Astrocyte of the hippocampus (primary cell): ENCODE results near the gene PCNX3.
A peak's percentile ranks its signal among the peaks of the same experiment; 100 is the strongest.
"Not testable (repeated sequence)": the region's sequence is repeated elsewhere in the genome, so short reads cannot be mapped to it uniquely, and the experiment has no call there.

Experiments
- DNase-seq: peaks from one replicate; pipeline ENCODE4 v3.0.0; 2011; ENCODE audit warnings: low read depth, low spot score

Gene PCNX3

DNA sequence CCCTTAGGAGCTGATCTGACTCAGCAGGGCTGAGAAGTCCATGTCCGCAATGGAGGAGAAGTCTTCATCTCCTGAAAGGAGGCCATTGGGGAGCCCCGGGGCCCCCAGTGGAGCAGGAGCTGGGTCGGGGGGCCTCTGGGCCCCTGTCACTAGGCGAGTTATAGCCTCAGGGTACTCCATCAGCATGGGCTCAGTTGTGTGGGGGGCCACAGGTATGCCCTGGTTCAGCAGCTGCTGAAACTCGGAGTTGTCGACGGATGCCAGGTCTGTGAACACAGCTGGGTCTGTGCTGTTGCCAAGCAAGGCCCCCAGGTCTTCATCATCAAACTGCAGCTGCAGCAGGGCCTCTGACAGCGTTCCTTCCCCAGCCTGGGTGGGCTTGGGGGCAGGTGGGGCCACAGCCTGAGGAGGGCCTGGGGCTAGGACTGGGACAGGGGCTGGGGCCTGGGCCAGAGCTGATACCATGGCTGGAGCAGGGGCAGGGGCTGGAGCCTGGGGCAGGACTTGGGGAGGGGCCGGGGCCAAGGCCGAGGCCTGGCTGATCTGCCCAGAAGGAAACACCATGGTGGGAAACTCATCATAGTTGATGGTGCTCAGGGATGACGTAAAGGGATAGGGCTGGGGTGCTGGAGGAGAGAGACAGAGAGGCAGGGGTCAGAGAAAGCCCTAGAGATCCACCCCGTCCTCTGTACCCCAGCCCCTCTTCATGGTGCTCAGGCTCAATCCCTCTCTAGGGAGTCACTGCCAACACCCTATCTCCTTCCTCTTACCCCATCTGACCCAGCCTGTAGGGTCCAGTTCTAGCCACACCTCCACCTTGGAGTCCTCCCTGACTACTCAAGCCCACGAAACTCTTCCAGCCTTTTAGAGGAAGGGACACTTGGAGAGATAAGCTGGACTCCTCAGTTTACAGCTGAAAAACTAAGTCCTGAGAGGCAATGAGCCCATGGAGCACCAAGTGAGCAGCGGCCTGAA is 39.1 kb downstream of the PCNX3 start:
- no peak for DNase-seq

GRCh38 chr11:65655570-65656332 is 40.2 kb downstream of the PCNX3 start:
- DNase-seq = no peak

GRCh38 chr11:65657426-65657825 is 41.9 kb downstream of the PCNX3 start:
- DNase-seq = peak; percentile 0

DNA sequence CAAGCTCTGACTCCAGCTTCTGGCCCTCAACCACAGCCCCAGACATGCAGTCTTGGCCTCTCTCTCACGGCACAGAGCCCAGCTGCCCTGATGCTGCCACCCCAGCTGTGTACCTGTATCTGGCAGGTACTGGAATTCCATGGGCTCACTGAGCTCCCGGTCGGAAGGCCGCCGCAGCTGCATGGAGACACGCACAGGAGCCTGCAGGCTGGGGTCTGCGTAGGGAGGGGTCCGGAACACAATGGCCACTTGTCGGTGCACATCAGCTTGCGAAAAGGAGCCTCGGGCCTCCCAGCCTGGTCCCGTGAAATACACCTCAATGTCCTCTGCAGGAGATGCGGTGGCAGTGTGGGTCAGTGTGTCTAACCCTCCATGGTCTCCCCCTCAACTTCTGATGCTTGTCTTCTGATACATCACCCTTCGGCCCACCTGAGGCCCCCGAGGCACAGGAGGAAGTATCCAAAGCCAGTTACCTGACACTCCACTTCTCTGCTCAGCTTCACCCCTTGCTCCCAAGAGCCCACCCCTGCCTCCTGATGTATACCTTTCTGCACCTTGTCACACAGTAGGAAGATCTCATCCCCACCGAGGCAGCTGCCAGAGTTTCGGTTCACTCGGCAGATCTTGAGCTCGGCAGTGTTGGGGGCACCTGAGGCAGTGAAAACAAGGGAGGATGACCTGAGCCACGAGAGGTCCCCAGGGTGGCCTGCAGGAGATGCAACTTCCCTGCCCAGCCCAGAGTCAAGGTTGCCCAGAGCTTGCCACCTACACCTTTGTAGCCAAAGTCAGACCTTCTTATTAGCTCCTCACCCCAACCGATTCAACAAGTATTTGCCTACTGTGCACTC is 42.8 kb downstream of the PCNX3 start:
- no peak for DNase-seq

GRCh38 chr11:65660038-65660437 is 44.5 kb downstream of the PCNX3 start:
- no peak for DNase-seq

- DNase-seq = not testable (repeated sequence)
Measured at GRCh38 chr11:65660908-65661307, 45.3 kb downstream of the PCNX3 start.

GRCh38 chr11:65661599-65662246 is 46.1 kb downstream of the PCNX3 start:
- DNase-seq = no peak

DNA sequence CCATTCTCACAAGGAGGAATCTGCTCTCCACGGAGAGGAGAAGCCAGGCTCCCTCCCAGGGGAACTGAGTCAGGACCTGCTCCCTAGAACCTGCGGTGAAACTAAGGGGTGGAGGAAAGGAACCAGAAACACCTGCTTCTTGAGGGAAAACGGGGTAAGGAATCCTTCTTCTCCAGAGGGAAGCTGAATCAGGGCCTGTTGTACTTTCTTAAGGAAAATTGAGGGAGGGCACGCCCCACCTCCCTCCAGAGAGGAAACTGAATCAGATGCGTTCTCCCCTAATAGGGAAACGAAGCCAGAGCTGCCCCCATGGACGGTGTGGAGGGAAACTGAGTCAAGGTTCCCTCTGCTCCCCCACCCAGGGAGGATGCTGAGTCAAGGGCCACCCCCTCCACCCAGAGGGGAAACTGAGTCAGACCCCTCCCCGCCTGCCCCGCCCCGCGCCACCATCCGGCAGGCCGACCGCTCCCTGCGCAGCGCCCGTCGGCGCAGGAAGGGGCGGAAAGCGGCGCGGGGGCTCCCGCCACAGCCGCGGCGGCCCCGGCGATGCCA is 46.7 kb downstream of the PCNX3 start:
- no peak for DNase-seq

DNA sequence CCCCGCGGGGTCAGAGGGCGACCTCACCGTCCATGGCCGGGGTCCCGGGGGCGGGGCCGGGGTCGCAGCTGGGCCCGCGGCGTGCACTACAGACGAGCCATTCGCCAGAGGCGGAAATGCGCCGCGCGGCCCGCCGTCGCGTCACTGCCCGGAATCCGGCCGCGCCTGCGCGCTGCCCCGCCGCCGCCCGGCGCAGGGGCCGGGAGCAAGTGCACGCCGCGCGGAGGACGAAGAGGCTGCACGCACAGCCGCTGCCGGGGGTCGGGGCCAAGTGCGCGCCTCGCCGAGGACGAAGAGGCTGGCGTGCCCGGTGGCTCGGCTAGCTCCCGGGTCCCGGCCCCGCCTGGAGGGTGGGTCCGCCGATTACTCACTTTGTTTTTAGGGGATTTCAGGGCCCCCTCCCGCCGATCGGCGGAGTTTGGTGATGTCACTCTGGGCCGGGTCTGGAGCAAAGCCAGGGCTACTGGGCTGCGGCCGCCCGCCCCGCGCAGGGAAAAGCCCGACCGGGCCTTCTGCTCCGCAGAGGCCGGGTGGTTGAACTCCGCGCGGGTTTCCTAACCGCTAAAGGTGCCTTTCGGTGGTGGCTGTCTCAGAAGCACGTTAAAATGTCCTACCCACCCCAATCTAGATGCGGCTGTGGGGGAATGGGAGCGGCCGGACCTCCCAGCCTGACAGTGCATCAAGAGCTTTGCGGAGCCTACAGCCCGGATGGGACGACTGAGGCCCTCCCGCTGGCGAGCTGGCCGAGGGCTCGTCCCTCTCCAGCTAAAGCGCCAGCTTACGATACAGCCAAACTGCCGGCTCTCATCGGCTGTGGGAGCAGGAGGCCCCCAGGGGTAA is 47.4 kb downstream of the PCNX3 start, which contains the start of gene RELA:
TSS of gene RELA (minus strand) at position 118 of the 840 bp plus-strand sequence. CDS start at position 34, 84 bp downstream.
- DNase-seq = peak; percentile 98

DNA sequence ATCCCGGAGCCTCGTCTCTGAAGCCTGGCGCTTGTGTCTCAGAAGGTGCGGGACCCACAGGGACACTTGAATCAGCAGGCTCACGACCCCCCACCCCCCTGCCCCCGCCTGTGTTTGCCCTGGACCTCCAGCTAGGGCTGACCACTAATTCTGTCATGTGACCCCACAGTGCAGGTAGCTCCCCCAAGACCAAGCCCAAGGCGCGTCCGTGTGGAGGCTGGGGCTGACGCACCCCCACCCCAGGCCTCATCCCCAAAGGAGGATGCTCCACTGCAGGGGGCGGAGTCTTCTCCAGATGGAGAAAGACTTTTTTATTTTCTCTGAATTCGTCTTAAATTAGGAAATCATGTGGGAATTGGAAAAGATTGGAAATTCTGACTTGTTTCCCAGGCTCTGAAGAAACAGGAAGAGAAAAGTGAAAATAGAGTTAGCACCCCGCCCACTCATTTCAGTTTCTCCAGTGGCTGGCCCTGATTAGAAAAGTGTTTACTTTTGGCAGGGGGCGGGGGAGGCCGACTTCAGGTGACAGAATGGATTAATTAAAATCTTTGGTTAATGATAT is 48.1 kb downstream of the PCNX3 start:
- peak; percentile 54 for DNase-seq

GRCh38 chr11:65672180-65672860 is 56.7 kb downstream of the PCNX3 start:
- DNase-seq = no peak

- DNase-seq = no peak
Measured at GRCh38 chr11:65672982-65673381, 57.4 kb downstream of the PCNX3 start.

DNA sequence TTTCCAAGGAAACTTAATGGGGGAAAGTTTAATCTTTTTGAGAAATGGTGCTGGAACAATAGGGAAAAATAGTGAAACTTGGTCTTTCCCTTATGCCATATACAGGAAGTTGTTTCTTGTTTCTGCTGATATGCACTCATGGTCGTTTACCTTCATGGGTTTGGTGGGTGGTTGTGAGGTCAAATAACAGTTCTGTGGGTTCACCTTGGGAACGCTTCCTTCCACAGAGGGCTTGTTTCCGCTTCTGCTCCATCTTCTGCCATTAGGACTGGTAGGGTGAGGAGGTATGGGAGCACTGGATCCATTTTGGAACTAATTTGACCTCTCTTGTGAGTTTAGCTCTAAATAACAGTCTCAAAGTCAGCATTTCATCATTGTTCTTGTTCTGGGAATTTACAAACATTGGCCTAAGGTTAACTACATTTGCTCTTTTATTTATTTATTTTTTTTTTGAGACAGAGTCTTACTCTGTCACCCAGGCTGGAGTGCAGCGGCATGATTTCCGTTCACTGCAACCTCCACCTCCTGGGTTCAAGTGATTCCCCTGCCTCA is 64.7 kb downstream of the PCNX3 start:
- no peak for DNase-seq

GRCh38 chr11:65683480-65683879 is 67.9 kb downstream of the PCNX3 start:
- not testable (repeated sequence) for DNase-seq

- DNase-seq = no peak
Measured at GRCh38 chr11:65685981-65686380, 70.4 kb downstream of the PCNX3 start.
